Spinal cord (tissue), 10 donors: ENCODE results near the gene PAX5. TPM values are rescaled to one million over a fixed set of nuclear protein-coding genes. Genes with fewer than 3 reads are reported as not detected.
A peak's percentile ranks its signal among the peaks of the same experiment; 100 is the strongest.

Experiments used
- DNase-seq, 6 donors: peaks; one replicate each; pipeline versions ENCODE4 v3.0.0 to v3.0.0-alpha.2; 2013 to 2015; ENCODE audit warnings: low spot score in 6 of 6, low read depth in 4 of 6
- H3K27ac ChIP-seq: one replicate; pipeline ENCODE4 v1.5.1; 2013; ENCODE audit warnings: low read depth, low read length, control low read depth
- H3K27me3 ChIP-seq: one replicate; pipeline ENCODE4 v1.6.1; 2013; ENCODE audit warnings: low read length; ENCODE audit not compliant: control insufficient read depth, insufficient read depth
- H3K36me3 ChIP-seq: one replicate; pipeline ENCODE4 v1.6.1; 2013; ENCODE audit warnings: low read length; ENCODE audit not compliant: control insufficient read depth, insufficient read depth
- H3K4me1 ChIP-seq: one replicate; pipeline ENCODE4 v1.6.1; 2013; ENCODE audit warnings: low read length; ENCODE audit not compliant: control insufficient read depth, insufficient read depth
- H3K4me3 ChIP-seq: one replicate; pipeline ENCODE4 v1.5.1; 2013; ENCODE audit warnings: low read depth, low read length, control low read depth
- H3K9me3 ChIP-seq: one replicate; pipeline ENCODE4 v1.6.1; 2013; ENCODE audit warnings: low read length; ENCODE audit not compliant: control insufficient read depth, insufficient read depth
- WGBS: methylation state at CpG from one replicate; pipeline ENCODE4 v1.1.5; 2013; ENCODE audit warnings: missing lambda C conversion rate; ENCODE audit not compliant: insufficient coverage; 5-methylcytosine and 5-hydroxymethylcytosine counted together
- polyA plus RNA-seq, 2 donors: library from polyadenylated mRNA; unstranded; fragments of 120-200 nt; gene quantifications; one replicate each; pipeline ENCODE4 v1.2.1, GENCODE V29; 2013; ENCODE audit not compliant: insufficient read length in 2 of 2
- total RNA-seq, 2 donors: library from RNA; depleted of rRNA in 1 of 2; stranded (reverse); fragments of 120-200 nt in 1 of 2; fragments of >200 nt in 1 of 2; gene quantifications; one replicate each; pipeline versions ENCODE4 v1.2.3 to v1.2.4, GENCODE V29; 2013 to 2014
- donor health status: healthy.

PAX5 gene
- total and polyA plus RNA-seq, 4 donors = 0.89 to 2.6 (median 1.1) TPM

DNA sequence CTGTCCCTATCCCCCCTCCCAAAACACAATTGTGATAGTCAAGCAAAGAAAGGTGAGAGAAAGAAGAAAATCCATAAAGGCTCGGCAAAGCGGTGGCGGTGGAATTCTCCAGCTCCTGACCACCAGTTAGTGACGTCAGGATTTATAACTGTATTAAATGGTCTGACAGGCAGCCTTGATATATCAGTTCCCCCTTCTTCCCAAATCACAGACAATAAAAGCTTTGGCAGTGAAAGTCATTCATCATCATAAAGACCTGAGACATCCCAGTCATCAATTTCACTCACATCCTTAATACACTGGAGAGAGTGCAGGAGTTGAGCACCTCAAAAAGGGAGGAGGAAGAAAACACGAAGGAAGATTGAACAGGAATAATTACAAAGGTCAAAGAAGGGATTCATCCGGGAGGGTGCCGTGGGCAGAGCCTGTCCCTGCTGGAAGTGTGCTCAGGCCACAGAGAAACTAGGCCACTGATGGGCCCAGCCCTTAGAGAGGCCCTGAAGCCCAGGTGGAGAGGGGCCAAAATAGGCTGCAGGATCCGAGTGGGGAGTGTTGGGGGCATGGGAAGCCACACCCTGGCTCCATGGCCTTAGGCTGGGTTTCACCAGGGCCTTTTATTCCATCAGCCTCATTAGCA, 131.9 kb downstream of the PAX5 start:
- Histone ChIP-seq H3K27me3 (no peaks in the 10 kb centered on the region), H3K4me3 (no peak overlapping the region), H3K27ac (no peak overlapping the region), H3K36me3 (no peaks in the 10 kb centered on the region), H3K4me1 (peaks cover 17% of the 10 kb centered on the region), H3K9me3 (no peaks in the 10 kb centered on the region)
- peak in 1 of 6 donors; percentile 71 for DNase-seq
- 36% methylated on average over 3 of the region's 8 CpGs for WGBS

DNA sequence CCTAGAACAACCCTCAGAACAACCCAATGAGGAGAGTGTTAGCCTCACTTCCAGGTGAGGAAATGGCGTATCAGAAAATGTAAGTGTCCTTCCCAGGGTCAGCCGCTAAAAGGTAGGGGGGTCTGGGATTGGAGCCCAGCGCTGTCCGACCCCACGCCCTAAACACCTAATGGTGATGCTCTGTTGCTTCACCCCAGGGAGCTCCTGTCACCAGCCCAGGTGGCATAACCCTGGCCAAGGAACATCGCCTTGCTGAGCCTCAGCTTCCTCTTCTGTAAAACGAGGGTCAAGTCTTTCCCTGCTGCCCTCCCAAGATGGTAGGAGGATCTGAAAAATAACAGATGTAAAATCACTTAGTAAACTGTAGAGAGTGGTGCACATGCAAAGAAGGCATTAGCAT, 132.5 kb downstream of the PAX5 start:
- Histone ChIP-seq H3K36me3 (no peaks in the 10 kb centered on the region), H3K27me3 (no peaks in the 10 kb centered on the region), H3K9me3 (no peaks in the 10 kb centered on the region), H3K27ac (no peak overlapping the region), H3K4me3 (no peak overlapping the region), H3K4me1 (peaks cover 21% of the 10 kb centered on the region)
- no peak for DNase-seq
- 85% methylated on average over 7 of the region's 7 CpGs for WGBS

DNA sequence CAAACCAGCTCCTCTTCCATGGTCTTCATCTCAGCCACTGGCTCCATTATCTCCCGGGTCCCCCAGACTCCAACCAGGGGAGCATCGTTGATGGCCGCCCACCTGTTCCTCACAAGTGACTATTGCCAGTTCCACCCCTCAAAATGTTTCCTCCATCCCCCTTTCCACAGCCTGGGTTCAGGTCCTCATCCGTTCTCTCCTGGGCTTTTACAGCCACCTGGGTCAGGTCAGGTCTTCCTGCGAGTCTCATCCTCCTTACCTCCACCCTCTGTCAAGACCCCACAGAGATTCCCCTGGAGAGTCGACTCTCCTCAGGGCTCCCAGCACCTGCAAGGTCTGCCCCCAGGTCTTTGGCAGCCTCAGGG, 133.2 kb downstream of the PAX5 start:
- no peak overlapping the region for H3K27ac ChIP-seq
- 93% methylated on average over 6 of the region's 6 CpGs for WGBS
- H3K36me3 ChIP-seq = no peaks in the 10 kb centered on the region
- no peaks in the 10 kb centered on the region for H3K9me3 ChIP-seq
- H3K27me3 ChIP-seq = no peaks in the 10 kb centered on the region
- H3K4me1 ChIP-seq = peaks cover 28% of the 10 kb centered on the region
- no peak for DNase-seq
- H3K4me3 ChIP-seq = no peak overlapping the region

DNA sequence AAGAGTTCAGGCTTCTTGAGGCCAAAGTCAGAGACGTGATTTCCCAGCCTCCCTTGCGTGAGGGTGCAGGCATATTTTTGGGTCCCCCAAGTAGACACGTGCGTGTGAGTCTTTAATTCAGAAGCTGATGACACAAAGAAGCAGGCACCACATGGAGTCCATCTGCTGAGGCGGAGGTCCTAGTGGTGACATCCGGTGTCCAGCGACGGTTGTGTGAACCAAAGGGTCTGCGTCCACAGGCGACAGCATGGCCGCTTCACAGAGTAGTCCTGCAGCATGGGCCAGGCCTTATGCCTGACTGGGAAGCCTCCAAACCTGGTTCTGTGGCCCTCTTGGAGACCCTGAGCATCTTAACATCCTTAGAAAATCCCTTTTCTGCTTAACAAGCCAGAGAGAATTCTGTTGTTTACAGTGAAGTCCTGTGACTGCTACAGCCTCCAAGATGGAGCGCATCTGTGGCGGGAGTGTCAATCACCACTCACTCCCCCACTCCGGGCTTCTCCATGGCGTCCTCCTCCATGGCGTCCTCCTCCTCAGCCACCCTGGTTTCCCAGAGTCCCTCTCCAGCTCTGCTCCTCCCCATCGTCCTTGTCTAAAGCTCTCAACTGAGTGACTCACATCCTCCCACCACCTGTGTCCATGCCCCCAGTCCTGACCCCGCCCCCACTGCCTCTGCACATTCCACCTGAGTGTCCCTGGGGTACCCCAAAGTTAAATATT, 133.8 kb downstream of the PAX5 start:
- H3K4me1 ChIP-seq = peaks cover 30% of the 10 kb centered on the region
- no peak for DNase-seq
- H3K36me3 ChIP-seq = no peaks in the 10 kb centered on the region
- H3K27ac ChIP-seq = no peak overlapping the region
- H3K9me3 ChIP-seq = no peaks in the 10 kb centered on the region
- no peak overlapping the region for H3K4me3 ChIP-seq
- WGBS = 89% methylated on average over 18 of the region's 18 CpGs
- H3K27me3 ChIP-seq = no peaks in the 10 kb centered on the region

DNA sequence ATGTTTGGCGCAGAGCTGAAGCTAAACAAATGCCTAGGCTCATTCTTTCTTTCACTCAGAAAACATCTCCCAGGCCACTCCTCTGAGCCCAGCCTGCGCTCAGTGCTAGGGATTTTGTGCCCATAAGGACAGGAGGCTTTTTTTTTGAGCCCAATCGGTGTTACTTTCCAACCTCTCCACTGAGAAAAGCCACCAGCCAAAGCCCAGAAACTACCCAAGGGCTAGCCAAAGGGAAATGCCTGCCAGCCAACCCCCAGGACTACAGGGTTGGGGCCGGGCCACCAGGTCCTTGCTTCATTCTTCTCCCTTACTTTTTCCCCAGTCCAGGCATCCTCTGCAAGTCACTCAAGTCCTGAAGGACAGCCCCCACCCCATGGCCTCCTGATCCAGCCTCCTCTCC, 134.7 kb downstream of the PAX5 start:
- Histone ChIP-seq H3K27ac (no peak overlapping the region), H3K27me3 (no peaks in the 10 kb centered on the region), H3K4me1 (peaks cover 30% of the 10 kb centered on the region), H3K4me3 (no peak overlapping the region), H3K36me3 (no peaks in the 10 kb centered on the region), H3K9me3 (no peaks in the 10 kb centered on the region)
- 82% methylated on average over 4 of the region's 4 CpGs for WGBS
- no peak for DNase-seq

DNA sequence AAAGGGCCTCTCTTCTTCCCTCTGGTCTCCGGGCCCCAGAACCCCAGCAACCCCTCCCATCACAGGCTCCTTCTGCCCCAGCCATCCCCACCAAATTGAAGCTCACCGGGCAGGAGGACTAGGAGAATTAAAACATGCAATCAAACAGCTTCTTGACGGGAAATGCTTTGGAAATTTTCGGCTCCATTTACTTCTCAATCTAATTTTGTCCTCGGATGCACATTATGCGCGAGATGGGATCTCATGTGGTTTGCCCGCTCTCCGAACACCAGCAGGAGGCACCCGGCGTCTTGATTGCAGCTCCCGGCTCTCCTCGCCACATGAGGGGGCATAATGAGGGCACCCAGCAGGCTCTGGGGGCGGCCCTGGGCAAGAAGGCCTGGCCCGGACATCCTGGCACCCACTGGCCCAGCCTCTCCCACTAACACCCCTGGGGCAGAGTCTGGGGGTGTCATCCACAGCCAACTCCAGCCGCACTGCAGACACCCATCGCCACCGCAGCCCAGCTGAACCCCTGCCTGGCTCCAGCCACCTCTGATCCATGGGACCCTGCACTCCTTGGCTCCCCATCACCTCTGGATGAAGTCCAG, 135.5 kb downstream of the PAX5 start:
- DNase-seq = peak in 2 of 6 donors; percentile 33 to 91
- no peak overlapping the region for H3K27ac ChIP-seq
- no peaks in the 10 kb centered on the region for H3K36me3 ChIP-seq
- H3K4me1 ChIP-seq = peaks cover 30% of the 10 kb centered on the region
- H3K27me3 ChIP-seq = no peaks in the 10 kb centered on the region
- 60% methylated on average over 17 of the region's 18 CpGs for WGBS
- no peak overlapping the region for H3K4me3 ChIP-seq
- no peaks in the 10 kb centered on the region for H3K9me3 ChIP-seq

DNA sequence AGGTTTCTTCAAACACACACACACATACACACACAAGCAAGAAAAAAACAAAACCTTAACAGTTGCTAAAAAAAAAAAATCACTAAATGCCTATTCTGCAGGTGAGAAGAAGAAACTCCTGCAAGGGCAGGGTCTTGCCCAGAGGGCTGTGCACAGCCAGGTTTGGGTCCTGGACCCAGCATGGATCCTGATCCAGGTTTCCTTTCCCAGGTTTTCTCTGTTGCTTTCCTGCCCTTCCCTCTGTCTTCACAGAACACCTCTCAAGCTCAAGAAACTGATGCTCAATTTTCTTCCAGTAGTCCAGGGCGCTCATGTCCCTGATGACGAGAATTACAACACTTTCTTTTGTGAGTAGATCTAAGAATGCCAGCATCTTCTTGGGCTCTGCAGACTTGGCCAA, 136.6 kb downstream of the PAX5 start:
- WGBS = 21% methylated on average over 2 of the region's 2 CpGs
- Histone ChIP-seq H3K27ac (no peak overlapping the region), H3K4me1 (peaks cover 30% of the 10 kb centered on the region), H3K27me3 (no peaks in the 10 kb centered on the region), H3K4me3 (no peak overlapping the region), H3K36me3 (no peaks in the 10 kb centered on the region), H3K9me3 (no peaks in the 10 kb centered on the region)
- peak in 1 of 6 donors; percentile 67 for DNase-seq

DNA sequence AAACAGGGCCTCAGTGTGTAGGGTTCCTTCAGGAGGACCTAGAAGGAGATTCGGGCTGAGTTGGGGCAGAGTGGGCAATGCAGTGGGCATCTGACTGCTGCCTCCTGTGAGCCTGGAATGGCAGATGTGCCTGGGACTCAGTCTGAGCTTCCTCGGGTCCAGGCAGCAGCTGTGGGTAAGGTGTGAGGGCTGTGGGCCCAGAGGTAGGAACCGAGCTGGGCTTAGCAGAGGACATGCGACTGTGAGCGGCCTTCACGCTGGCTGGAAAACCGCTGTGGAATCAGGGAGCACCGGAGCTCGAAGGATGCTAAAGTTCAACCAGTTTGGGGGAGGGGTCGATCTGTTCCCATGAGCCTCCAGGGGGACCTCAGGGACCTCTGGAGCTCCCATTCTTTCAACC, 137.0 kb downstream of the PAX5 start:
- no peaks in the 10 kb centered on the region for H3K36me3 ChIP-seq
- 61% methylated on average over 9 of the region's 10 CpGs for WGBS
- DNase-seq = no peak
- H3K4me3 ChIP-seq = no peak overlapping the region
- no peaks in the 10 kb centered on the region for H3K27me3 ChIP-seq
- no peaks in the 10 kb centered on the region for H3K9me3 ChIP-seq
- no peak overlapping the region for H3K27ac ChIP-seq
- peaks cover 30% of the 10 kb centered on the region for H3K4me1 ChIP-seq

DNA sequence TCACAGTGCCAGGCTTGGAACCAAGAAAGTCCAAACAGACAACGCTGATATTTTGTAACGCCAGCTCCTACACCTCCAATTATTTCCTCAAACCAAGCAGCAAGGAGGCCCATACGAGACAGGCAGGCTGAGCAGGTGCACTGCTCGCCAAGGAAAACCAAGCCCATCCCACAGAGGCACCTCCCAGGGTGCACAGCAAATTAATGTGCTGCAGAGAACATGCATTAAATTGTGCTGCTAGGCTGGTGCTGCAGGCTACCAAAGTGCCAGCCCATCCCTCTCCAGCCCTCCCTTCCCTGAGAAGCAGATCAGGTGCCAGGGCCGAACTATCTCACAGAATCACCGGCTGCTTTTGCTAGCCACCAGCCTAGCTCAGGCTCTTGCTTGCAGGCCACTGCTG, 137.8 kb downstream of the PAX5 start:
- no peak overlapping the region for H3K27ac ChIP-seq
- H3K4me1 ChIP-seq = peaks cover 30% of the 10 kb centered on the region
- WGBS = 72% methylated on average over 6 of the region's 6 CpGs
- H3K9me3 ChIP-seq = no peaks in the 10 kb centered on the region
- no peak overlapping the region for H3K4me3 ChIP-seq
- DNase-seq = peak in 1 of 6 donors; percentile 58
- peaks cover 1% of the 10 kb centered on the region for H3K27me3 ChIP-seq
- no peaks in the 10 kb centered on the region for H3K36me3 ChIP-seq
